ENCODE results near the gene PTGR3.

The PTGR3 gene

GRCh38 chr18:75159646-75160356, 49.1 kb downstream of the PTGR3 start:
- no peak for DNase-seq
- TF ChIP-seq EZH2 (IDR thresholded peaks at IDR 0.05; ENCODE audit: borderline replicate concordance, low read depth, low read length, severe bottlenecking) (no peak), CTCF (IDR thresholded peaks at IDR 0.05; ENCODE audit: borderline replicate concordance, extremely low read depth, low read length, poor library complexity, severe bottlenecking) (no peak)
- no peak overlapping the region for H3K4me3 ChIP-seq (ENCODE audit: low read depth in 1 of 2, low read length in 2 of 2)
- no peak for ATAC-seq (ENCODE audit: insufficient read depth, low read depth)
- H3K4me2 ChIP-seq (ENCODE audit: insufficient read depth, low read length), result no peak overlapping the region
- no peaks in the 10 kb centered on the region for H3K27me3 ChIP-seq (ENCODE audit: insufficient read depth, low read length, poor library complexity)
- peaks cover 1% of the 10 kb centered on the region for H3K9me3 ChIP-seq (ENCODE audit: insufficient read depth, low read length, severe bottlenecking)
- no peak overlapping the region for H3K9ac ChIP-seq (ENCODE audit: low read depth, low read length)
- no peak overlapping the region for H3K27ac ChIP-seq (ENCODE audit: low read length)
- H3K36me3 ChIP-seq (ENCODE audit: insufficient read depth, low read length), result no peaks in the 10 kb centered on the region
- no peaks in the 10 kb centered on the region for H3K79me2 ChIP-seq (ENCODE audit: insufficient read depth, low read length)
- H3K4me1 ChIP-seq (ENCODE audit: insufficient read depth, low read length), result peaks cover 17% of the 10 kb centered on the region
- no peaks in the 10 kb centered on the region for H4K20me1 ChIP-seq (ENCODE audit: insufficient read depth, low read length)
- no peak overlapping the region for H2AFZ ChIP-seq (ENCODE audit: low read depth, low read length)

- TF ChIP-seq CTCF (IDR thresholded peaks at IDR 0.05; ENCODE audit: borderline replicate concordance, extremely low read depth, low read length, poor library complexity, severe bottlenecking), result no peak
- no peak for TF ChIP-seq EZH2 (IDR thresholded peaks at IDR 0.05; ENCODE audit: borderline replicate concordance, low read depth, low read length, severe bottlenecking)
- Histone ChIP-seq H2AFZ (ENCODE audit: low read depth, low read length) (no peak overlapping the region), H3K36me3 (ENCODE audit: insufficient read depth, low read length) (no peaks in the 10 kb centered on the region), H3K27me3 (ENCODE audit: insufficient read depth, low read length, poor library complexity) (no peaks in the 10 kb centered on the region), H3K79me2 (ENCODE audit: insufficient read depth, low read length) (no peaks in the 10 kb centered on the region), H3K9ac (ENCODE audit: low read depth, low read length) (no peak overlapping the region), H3K9me3 (ENCODE audit: insufficient read depth, low read length, severe bottlenecking) (peaks cover 6% of the 10 kb centered on the region), H3K4me1 (ENCODE audit: insufficient read depth, low read length) (peaks cover 17% of the 10 kb centered on the region), H4K20me1 (ENCODE audit: insufficient read depth, low read length) (no peaks in the 10 kb centered on the region), H3K27ac (ENCODE audit: low read length) (no peak overlapping the region), H3K4me2 (ENCODE audit: insufficient read depth, low read length) (no peak overlapping the region), H3K4me3 (ENCODE audit: low read depth in 1 of 2, low read length in 2 of 2) (no peak overlapping the region)
- ATAC-seq (ENCODE audit: insufficient read depth, low read depth) (no peak), DNase-seq (no peak)
These were observed 49.8 kb downstream of the PTGR3 start for GRCh38 chr18:75159238-75159518.
